Measurements from ENCODE around the gene KIF26B. TPM values are rescaled to one million over a fixed set of nuclear protein-coding genes. Genes with fewer than 3 reads are reported as not detected.
"Not testable (repeated sequence)": the region's sequence is repeated elsewhere in the genome, so short reads cannot be mapped to it uniquely, and the experiment has no call there.

Gene KIF26B
- 1.00 TPM for polyA plus RNA-seq (ENCODE audit: insufficient read length)

DNA sequence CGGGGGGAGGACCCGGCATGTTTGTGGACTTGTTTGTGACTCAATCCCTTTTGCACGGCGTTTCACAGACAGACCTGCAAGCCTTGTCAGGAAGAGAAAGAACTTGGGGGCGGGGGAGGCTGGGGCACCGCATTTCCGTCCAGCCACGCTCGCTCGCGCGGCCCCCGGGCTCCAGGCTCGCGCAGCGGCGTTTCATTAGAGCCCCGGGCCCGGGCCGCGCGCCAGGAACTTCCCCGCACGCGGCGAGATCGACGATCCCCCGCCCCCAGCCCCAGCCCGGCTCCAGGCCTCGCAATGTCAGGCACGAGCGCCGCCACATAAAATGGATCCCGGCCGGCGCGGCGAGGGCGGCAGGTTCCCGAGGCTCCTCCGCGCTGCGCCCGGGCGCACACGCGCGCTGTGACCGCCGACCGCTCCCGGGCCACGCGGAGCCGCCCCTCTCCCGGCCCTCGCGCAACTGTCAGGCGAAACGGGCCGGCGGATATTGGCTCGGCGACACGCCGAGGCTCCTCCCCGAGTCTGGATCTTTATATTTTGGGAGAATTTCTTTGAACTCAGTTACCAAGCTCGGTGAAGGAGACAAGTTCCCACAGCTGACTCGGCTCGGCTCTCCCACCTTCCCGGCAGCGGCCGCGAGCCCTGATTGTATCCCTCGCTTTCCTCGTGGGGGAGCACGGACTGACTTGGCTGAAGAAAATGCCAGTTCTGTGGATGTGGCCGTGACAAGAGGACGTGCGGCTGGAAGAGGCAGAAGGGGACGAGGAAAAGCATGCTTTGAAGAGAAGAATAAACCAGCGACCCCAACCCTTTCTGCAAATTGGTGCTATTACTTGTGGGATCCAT is at the start of gene KIF26B:
TSS of gene KIF26B (plus strand) at position 557 of the 843 bp plus-strand sequence. CDS start 440 bp downstream, outside the sequence.
- no peak for DNase-seq (ENCODE audit: low read depth)

DNA sequence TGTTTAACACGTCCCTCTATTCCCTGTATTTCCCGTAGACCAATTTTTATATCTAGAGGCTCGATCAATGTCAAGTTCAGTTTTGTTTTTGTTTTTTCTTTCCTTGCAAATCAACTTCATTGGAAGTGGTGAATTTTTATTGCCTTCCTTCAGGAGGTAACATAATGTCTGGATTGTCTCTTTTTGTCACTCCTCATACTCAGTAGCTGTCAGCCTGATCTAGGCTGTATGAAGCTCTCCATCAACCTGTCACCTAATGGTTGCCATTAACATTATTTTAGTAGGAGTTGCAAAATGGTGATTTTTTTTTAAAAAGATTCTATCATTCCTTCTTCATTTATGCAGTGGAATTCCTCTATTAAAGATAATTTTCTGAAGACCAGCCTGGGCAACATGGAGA is 49.7 kb upstream of the KIF26B start:
- DNase-seq (ENCODE audit: low read depth): no peak

DNA sequence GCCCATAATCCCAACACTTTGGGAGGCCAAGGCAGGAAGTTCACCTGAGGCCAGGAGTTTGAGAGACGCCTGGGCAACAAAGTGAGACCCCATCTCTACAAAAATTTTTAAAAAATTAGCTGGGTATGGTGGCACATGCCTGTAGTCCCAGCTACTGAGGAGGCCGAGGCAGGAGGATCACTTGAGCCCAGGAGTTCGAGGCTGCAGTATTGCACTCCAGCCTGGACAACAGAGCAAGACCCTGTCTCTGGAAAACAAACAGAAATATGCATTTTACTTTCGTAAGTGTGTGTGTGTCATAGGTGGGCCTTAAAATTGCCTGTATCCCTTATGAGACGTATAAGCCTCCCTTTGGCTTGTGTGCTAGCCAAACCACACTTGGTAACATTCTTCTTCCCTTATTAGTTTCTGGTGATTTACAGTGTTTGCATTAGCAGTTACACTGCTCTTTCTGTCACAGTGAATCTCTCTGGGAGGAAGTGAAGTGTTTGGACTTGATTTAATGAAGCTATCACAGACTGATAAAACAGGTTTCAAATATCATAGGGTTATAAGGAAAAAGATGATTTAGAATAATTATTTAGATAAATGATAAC is 48.9 kb upstream of the KIF26B start:
- DNase-seq (ENCODE audit: low read depth): no peak

DNA sequence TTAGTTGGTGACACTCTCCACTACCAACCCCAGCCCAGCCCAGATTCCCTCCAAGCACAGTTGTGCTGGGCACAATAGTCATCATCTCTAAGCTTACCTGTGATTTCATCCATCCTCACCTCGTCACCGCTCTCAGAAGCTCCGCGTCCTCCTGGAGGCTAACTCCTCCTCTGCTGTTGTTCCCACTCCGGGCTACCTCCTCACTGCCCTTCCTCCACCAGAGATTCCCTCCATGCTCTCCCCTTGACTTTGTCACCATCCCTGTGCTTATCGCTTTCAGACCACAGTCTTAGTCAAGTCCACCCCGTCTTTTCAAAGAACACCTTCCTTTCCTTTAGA is 47.0 kb upstream of the KIF26B start:
- DNase-seq (ENCODE audit: low read depth): no peak

DNA sequence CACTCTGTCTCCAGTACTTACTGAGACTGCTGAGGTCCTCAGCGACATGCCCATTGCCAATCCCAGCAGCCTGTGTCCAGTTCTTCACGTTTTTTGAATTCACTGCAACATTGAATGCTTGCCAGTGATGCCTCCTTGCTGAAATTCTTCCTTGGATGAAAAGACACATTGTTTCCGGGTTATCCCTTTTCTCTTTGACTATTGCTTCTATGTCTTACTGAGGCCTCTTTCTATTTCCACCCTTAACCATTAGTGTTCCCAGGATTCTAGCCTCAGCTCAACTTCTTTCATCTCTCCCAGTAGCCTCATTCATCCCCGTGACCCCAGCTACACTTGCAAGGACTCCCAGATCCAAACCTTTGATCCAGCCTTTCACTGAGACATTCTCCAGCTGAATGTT is 46.5 kb upstream of the KIF26B start:
- no peak for DNase-seq (ENCODE audit: low read depth)

DNA sequence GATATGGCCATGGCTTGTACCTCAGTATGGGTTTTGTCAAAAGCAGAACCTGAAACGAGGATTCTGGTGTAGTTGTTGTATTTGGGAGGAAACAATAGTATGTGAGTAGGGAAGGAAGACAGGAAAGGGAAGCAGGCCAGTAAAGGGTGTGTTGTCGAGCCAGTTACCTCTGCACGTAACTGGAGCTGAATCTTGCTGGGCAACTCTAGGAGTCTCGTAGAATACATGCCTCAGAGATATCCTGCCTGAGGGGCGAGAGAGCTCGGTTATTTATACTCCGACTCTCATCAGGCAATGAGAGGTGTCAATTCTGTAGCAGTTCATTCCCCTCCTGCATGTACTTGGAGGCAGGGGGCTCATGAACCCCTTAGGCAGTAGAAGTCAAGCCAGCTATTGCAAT is 45.9 kb upstream of the KIF26B start:
- no peak for DNase-seq (ENCODE audit: low read depth)

DNA sequence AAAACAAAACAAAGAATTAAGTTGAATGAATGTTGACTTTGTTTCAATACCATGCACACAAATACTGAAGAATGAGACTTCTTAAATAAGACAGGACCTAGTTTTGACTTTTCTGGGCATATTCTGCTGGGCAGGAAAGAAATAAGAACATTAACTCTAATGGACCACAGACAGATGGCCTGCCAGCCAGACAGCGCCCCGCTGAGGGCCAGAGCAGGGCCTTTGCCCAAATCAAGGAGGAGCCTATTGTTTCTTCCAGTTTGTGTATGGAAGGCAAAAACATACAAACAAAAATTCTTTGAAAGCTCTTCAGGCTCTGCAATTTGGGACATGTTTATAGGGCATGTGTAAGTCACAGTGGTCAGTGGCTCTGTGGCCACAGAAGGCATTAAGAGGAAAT is 44.4 kb upstream of the KIF26B start:
- DNase-seq (ENCODE audit: low read depth): no peak

DNA sequence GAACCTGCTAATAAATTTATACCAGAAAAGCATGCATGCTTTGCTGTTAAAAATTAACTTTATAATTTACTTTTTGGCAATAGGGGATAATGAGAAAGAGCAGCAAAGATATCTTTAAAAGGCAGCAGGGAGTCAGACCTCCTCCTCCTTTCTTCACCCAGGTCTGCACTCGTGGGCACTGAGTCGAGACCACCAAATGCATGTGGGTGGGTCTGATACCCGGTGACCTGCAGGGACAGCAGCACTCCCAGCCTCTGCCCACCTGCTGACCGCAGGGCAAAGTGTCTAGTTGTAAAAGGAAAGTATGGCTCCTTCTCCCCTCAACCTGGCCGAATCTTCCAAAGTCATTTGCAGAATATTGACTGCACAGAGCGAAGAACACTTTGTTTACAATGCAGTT is 43.7 kb upstream of the KIF26B start:
- no peak for DNase-seq (ENCODE audit: low read depth)

DNA sequence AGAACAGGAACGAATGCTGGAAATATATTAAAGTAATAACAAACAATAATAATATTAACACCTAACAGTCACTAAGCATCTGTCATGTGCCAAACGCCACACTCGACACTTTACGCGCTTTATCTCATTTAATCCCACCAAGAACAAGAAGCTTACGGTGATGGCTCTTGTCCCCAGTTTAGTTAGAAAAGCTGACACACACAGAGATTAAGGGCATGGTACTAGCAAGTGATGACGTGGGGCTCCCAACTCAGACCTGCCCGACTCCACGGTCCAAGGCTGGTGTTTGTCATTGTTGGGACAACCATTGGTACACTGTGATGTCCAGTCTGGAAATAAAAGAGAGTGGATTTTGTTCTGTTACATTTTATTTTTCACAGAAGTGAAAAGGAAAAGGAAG is 41.1 kb upstream of the KIF26B start:
- no peak for DNase-seq (ENCODE audit: low read depth)

DNA sequence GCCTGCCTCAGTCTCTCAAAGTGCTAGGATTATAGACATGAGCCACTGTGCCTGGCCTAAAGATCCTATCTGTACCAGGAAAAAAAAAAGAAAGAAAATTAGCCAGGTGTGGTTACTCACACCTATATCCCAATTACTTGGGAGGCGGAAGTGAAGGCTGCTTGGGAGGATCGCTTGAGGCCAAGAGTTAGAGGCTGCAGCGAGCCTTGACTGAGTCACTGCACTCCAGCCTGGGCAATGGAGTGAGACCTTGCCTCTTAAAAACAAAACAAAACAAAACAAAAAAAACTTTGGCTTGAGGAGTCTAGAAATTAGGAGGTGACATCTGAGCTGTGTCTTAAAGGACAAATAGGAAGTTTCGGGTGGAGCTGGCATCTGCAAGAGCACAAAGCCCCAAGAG is 38.7 kb upstream of the KIF26B start:
- no peak for DNase-seq (ENCODE audit: low read depth)

DNA sequence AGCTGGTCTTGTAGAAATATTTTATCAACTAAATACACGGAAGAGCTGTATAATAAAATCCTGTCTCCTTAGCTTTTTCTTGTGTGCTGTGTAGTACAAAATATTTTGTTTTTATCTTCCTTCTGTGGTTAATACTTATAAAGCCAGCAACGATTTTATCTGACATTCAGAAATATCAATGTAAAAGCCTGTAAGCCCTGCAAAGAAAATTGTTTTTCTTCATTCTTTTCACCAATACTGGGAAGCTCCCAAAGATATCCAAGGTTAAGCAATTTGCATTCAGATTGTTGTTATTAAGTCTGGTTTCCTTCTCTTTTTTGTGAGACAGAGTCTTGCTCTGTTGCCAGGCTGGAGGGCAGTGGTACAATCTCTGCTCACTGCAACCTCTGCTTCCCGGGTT is 38.0 kb upstream of the KIF26B start:
- DNase-seq (ENCODE audit: low read depth): no peak

DNA sequence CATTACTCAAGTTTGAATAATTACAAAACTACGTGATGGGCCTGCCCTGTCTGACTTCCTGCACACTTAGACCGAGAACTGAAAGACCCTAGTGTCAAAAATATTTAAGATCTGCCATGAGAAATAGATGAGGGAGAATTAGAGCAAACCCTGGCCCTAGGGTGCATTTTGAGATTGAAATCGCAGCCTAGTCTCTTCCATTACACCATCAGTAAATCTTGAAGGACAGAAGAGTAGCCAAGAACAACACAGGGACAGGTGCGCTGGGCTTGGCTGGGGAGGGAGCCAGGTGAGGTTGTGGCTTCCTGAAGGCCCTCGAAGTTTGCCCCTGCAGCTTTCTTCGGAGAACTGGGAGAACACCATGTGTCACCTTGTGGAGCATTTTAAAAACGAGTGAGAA is 36.7 kb upstream of the KIF26B start:
- DNase-seq (ENCODE audit: low read depth): no peak

DNA sequence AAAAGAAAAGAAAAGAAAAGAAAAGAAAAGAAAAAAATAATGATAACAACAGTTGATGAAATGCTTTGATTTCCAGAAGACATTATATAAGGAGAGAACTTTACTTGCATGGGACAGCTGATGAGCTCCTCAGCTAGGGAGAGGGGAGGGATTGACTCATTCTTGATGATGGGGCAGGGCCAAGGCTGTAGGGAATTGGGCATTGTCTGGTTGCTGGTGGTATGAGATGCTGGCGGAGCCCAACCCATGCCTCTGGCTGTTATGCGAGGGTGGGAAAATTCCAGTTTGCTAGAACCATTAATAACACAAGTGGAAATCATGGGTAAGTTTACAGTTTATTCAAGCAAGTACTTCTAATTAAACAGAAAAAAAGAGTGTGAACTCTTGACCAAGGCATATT is 36.0 kb upstream of the KIF26B start:
- no peak for DNase-seq (ENCODE audit: low read depth)

DNA sequence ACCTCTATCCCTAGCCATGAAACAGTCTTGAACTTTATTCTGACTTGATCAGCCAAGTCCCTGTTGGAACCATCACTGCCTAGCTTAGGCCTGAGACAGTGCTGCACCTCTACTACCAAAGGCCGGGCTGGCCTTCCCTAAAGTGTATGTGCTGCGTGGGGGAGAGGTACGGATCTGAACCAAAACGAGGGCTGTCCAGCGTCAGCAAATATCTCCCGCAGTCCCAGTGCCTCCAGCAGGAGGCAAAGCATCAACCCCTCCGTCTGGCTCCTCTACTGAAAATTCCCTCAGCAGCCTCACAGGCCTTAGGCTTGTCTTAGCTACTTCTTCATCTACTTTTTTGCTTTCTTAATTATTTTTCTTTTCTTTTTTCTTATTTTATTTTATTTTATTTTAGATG is 33.3 kb upstream of the KIF26B start:
- no peak for DNase-seq (ENCODE audit: low read depth)

DNA sequence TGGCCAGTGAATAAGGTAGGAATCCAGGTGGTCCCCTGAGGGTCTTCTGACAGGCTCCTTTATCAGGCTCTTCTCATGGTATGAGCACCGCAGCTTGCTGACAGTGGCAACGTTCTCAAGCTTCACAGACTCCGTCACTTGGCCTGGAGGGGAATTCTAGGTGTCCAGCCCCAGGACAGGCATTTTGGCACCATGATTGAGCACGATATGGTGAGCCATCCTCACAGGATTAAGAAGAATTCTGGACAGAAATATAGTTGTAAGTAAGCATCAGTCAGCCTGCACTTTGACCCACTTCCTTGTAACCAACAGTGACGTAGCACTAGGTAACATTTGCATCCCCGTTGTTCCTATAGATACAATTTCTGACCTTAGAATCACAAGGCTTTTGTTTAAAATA is 30.5 kb upstream of the KIF26B start:
- DNase-seq (ENCODE audit: low read depth): no peak

DNA sequence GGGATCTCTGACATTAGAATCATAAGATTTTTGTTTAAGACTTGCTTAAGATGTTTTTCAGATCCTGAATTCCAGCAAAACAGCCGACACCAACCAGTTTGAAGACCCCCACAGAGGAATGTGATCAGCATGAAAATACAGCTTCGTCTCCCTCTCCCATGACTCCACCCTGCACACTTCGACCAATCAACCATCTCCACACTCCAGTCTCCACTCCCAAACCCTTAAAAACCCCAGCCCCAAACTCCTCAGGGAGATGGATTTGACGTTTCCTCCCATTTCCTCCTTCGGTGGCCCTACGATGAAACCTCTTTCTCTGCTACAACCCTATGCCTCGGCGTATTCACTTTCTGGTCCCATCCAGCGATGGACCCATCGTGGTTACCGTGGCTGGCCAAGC is 30.1 kb upstream of the KIF26B start:
- DNase-seq (ENCODE audit: low read depth): no peak

DNA sequence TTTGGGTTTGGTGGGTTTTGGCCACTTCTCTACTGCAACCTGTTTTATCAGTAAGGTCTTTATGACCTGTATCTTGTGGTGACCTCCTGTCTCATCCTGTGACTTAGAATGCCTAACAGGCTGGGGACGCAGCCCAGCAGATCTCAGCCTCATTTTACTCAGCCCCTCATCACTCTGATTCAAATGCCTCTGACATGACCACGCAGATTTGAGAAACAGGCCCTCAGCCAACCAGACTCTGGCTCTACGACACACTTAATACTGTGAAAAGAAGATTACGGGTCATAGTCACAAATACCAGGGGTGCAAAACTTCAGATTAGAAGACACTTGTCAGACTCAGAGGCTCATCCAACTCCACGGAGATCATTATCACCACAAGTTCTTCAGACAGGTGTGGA is 28.3 kb upstream of the KIF26B start:
- no peak for DNase-seq (ENCODE audit: low read depth)

DNA sequence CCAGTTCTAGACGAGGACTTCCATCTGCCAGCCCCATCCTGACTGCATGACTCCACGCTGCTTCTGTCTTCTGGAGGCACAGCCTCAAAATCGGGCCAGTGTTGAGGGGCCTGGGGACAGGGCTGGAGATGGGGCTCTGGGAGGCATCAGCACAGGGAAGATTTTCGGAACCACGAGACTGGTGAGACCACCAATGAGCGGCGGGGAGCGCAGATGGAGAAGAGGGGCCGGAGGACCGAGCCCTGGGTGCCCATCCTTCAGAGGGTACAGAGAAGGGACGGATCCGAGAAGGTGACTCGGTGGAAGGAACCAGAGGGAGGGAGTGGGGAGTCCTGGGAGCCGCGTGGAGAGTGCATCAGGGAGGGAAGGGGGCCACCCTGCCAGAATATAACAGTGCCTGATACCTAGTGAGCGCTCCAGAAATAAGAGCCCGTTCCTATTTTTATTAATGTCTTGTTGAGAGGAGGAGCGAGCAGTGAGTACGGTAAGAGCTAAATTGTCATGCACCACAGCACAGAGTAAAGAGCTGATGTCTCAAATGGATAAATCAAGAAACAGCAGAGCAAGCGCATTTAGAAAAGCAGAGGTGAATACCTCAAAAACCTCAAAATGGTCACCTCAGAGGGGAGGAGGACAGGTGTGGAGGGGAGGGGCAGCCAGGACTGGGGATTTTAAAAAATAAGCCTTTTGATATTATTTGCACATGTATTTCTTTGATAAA is 26.2 kb upstream of the KIF26B start:
- DNase-seq (ENCODE audit: low read depth): no peak

DNA sequence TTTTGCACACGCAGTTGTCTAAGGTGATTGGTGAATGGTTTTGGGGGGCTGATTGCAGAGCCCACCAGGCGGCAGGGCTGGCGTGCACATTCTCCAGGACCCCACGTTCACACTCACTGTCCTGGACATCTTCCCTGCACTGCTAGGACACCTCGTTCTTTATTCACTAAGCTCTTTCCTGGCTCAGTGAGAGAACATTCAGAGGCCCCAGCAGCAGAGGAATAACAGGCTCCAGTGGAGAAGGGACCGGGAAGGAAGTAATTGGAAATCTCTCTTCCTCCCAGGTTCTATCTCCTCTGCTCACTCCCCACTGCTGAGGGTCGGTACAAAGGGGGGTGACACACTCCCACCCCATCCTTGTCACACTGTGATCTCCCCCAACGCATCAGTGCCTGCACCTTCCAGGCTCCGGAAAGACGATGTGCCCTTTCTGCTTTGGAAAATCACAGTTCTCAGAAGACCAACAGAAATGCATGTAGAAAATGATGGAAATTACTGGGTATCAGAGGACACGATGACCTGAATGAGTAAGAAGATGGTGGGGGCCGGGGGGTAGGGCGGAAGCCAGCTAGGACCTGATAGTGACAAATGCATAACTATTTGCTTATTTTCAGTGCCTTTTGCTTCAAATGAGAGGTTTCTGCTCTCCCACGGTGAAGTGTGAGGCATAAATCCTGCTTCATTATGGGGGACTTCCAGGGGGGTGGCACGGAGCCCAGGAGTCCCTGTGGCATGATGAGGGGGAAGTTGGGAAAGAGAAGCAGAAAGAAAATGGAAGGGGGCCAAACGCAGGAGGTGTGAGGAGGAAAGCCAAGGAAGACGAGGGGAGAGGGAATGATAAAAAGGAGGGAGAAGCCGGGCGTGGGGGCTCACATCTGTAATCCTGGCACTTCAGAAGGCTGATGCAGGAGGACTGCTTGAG is 25.2 kb upstream of the KIF26B start:
- DNase-seq (ENCODE audit: low read depth): no peak

DNA sequence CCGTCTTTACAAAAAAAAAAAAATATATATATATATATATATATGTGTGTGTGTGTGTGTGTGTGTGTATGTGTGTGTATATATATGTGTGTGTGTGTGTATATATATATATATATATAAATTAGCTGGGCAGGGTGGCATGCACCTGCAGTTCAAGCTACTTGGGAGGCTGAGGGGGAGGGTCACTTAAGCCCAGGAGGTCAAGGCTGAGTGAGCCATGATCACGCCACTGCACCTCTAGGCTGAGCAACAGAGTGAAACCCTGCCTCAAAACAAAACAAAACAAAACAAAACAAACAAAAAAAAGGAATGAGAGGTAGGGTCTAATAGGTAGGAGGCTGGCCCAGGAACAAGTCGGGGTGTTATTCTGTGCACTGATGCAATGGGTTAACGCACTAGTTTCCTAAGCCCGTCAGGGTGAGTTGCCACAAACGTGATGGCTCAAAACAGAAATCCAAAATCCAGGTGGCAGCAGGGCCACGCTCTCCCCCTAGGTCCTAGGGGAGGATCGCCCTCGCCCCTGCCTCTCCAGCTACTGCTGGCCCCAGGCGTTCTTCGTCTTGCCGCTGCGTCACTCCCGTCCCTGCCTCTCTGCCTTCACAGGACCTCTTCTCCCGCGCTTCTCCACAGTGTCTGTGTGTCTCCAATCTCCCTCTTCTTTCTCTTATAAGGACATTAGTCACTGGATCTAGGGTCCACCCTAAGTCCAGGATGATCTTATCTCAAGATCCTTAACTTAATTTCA is 24.3 kb upstream of the KIF26B start:
- DNase-seq (ENCODE audit: low read depth): not testable (repeated sequence)

DNA sequence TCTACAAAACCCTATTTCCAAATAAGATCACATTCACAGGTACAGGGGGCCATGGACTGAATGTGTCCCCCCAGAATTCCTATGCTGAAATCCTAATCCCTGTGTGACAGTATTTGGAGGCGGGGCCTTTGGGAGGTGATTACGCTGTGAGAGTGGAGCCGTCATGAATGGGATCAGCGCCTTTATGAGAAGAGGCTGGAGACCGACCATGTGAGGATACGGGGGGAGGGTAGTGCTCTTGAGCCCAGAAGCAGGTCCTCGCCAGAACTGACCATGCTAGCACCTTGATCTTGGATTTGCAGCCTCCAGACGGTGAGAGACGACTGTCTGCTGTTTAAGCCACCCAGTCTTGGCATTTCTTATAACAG is 23.8 kb upstream of the KIF26B start:
- no peak for DNase-seq (ENCODE audit: low read depth)
